ENCODE data around the gene RBKS.

GRCh38 chr2:27737676-27738348 lies 152.4 kb downstream of the RBKS start:
- TF ChIP-seq EZH2 (IDR thresholded peaks at IDR 0.05; ENCODE audit: borderline replicate concordance, low read depth, low read length, poor library complexity, severe bottlenecking): no peak
- TF ChIP-seq CTCF (conservative IDR thresholded peaks at IDR 0.05; ENCODE audit: low read depth, low read length): no peak

Data from A673 (cell line).